ENCODE data around the gene CYP2E1. TPM values are rescaled to one million over a fixed set of nuclear protein-coding genes. Genes with fewer than 3 reads are reported as not detected.

Gene CYP2E1
- total RNA-seq, 4 donors from 2014 or later = 0.83 to 0.98 (median 0.87) TPM

- peaks cover 0 to 26% (median 13%) of the 10 kb centered on the region in 4 donors for H3K9me3 ChIP-seq
- 73% methylated on average over 1 of the region's 1 CpG for WGBS
- TF ChIP-seq EP300 (IDR thresholded peaks at IDR 0.05) = no peak
- TF ChIP-seq POLR2AphosphoS5 (IDR thresholded peaks at IDR 0.05) = no peak
- no peak for TF ChIP-seq POLR2A (IDR thresholded peaks at IDR 0.05; ENCODE audit: low read depth)
- TF ChIP-seq, protein P1, sequence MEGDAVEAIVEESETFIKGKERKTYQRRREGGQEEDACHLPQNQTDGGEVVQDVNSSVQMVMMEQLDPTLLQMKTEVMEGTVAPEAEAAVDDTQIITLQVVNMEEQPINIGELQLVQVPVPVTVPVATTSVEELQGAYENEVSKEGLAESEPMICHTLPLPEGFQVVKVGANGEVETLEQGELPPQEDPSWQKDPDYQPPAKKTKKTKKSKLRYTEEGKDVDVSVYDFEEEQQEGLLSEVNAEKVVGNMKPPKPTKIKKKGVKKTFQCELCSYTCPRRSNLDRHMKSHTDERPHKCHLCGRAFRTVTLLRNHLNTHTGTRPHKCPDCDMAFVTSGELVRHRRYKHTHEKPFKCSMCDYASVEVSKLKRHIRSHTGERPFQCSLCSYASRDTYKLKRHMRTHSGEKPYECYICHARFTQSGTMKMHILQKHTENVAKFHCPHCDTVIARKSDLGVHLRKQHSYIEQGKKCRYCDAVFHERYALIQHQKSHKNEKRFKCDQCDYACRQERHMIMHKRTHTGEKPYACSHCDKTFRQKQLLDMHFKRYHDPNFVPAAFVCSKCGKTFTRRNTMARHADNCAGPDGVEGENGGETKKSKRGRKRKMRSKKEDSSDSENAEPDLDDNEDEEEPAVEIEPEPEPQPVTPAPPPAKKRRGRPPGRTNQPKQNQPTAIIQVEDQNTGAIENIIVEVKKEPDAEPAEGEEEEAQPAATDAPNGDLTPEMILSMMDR (IDR thresholded peaks at IDR 0.05) = no peak
- intact Hi-C loops (cut with DNase I) = no loop called here
- no peak overlapping the region for H3K27ac ChIP-seq (replicated peaks in 1 of 4)
- no peak overlapping the region for H3K4me3 ChIP-seq
- peak; percentile 10 for DNase-seq (ENCODE audit: extremely low spot score)
- no peaks in the 10 kb centered on the region for H3K4me1 ChIP-seq
- no peaks in the 10 kb centered on the region for H3K36me3 ChIP-seq
- peaks cover 0 to 24% (median 0%) of the 10 kb centered on the region in 4 donors for H3K27me3 ChIP-seq
Measured at GRCh38 chr10:133544506-133544905, 17.3 kb downstream of the CYP2E1 start.

DNA sequence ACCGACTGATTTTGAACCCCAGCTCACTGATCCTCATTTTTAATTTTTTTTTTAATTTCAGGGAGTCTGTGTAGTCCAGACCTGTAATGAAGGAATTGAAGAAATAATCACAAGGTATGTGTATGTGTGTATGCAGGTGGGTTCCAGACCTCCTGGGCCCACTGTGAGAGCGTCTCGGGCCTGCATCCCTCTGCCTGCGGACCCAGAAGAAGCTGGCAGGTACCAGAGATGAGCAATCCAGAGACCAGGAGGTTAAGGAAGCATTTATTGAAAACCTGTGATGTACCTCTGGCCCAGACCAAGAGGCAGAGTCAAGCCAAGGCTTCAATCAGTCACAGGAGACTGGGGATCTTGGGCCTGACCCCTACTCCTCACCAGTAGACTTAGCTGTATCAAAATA lies 27.4 kb downstream of the CYP2E1 start:
- H3K9me3 ChIP-seq = peaks cover 0 to 15% (median 2%) of the 10 kb centered on the region in 4 donors
- no peaks in the 10 kb centered on the region for H3K36me3 ChIP-seq
- peaks cover 0 to 25% (median 0%) of the 10 kb centered on the region in 4 donors for H3K27me3 ChIP-seq
- no peak overlapping the region for H3K4me3 ChIP-seq
- 91% methylated on average over 4 of the region's 4 CpGs for WGBS
- no peak overlapping the region for H3K27ac ChIP-seq (replicated peaks in 1 of 4)
- TF ChIP-seq POLR2AphosphoS5 (IDR thresholded peaks at IDR 0.05) = no peak
- TF ChIP-seq, protein P1 (IDR thresholded peaks at IDR 0.05) = no peak
- no peak for TF ChIP-seq EP300 (IDR thresholded peaks at IDR 0.05)
- TF ChIP-seq POLR2A (IDR thresholded peaks at IDR 0.05; ENCODE audit: low read depth) = no peak
- DNase-seq (ENCODE audit: extremely low spot score) = peak; percentile 64
- no peaks in the 10 kb centered on the region for H3K4me1 ChIP-seq
- intact Hi-C loops (cut with DNase I) = no loop called here

DNA sequence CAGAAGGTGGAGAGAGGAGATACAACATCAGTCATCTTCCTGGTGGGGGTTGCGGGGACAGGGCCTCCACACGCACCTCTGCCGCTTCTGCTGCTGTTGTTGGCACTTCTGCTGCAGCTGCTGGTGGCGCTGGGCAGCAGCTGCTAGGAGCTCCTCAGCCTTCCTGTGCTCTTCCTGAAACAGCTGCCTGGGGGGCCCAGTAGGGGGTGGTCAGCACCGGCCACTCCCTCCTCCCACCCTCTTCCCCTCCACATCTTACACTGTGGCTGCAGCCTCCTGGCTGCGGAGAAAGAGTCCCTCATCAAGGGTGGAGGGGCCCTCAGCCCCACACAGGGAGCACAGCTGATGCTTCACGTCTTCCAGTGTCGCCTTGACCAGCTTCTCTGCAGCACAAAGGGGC lies 28.4 kb downstream of the CYP2E1 start:
- intact Hi-C loops (cut with DNase I) = no loop called here
- Histone ChIP-seq H3K4me3 (no peak overlapping the region), H3K27me3 (peaks cover 0 to 26% (median 0%) of the 10 kb centered on the region in 4 donors), H3K9me3 (peaks cover 0 to 8% (median 2%) of the 10 kb centered on the region in 4 donors), H3K27ac (replicated peaks in 1 of 4) (no peak overlapping the region), H3K4me1 (no peaks in the 10 kb centered on the region), H3K36me3 (no peaks in the 10 kb centered on the region)
- TF ChIP-seq POLR2A (IDR thresholded peaks at IDR 0.05; ENCODE audit: low read depth) (no peak), EP300 (IDR thresholded peaks at IDR 0.05) (no peak), POLR2AphosphoS5 (IDR thresholded peaks at IDR 0.05) (no peak)
- TF ChIP-seq, protein P1 (IDR thresholded peaks at IDR 0.05) = no peak
- DNase-seq (ENCODE audit: extremely low spot score) = no peak
- 69% methylated on average over 5 of the region's 8 CpGs for WGBS

DNA sequence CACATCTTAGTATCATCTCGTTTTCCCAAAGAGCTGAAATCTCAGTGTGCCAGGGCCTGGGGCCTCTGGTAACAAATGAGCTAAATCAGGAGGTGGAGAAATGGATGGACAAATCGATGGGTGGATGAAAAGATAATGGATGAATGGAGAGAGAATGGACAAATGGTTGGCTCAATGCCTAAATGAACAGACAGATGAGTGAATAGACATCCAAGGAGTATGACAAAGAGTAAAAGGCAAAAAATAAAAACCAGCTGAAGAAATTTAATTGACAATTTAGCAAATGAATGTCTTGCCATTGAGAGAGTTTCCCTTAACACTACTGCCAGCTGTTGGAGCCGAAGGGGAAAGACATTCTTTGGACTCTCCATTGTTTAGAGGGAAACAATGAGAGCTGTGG lies 30.2 kb downstream of the CYP2E1 start:
- no peak for DNase-seq (ENCODE audit: extremely low spot score)
- Histone ChIP-seq H3K4me3 (no peak overlapping the region), H3K36me3 (no peaks in the 10 kb centered on the region), H3K9me3 (no peaks in the 10 kb centered on the region), H3K27ac (replicated peaks in 1 of 4) (no peak overlapping the region), H3K4me1 (no peaks in the 10 kb centered on the region), H3K27me3 (peaks cover 0 to 26% (median 0%) of the 10 kb centered on the region in 4 donors)
- intact Hi-C loops (cut with DNase I) = no loop called here
- 45% methylated on average over 3 of the region's 3 CpGs for WGBS
- TF ChIP-seq POLR2A (IDR thresholded peaks at IDR 0.05; ENCODE audit: low read depth) = no peak
- no peak for TF ChIP-seq EP300 (IDR thresholded peaks at IDR 0.05)
- TF ChIP-seq, protein P1 (IDR thresholded peaks at IDR 0.05) = no peak
- TF ChIP-seq POLR2AphosphoS5 (IDR thresholded peaks at IDR 0.05) = no peak

GRCh38 chr10:133559216-133559615 lies 32.1 kb downstream of the CYP2E1 start:
- TF ChIP-seq, protein P1 (IDR thresholded peaks at IDR 0.05) = no peak
- TF ChIP-seq EP300 (IDR thresholded peaks at IDR 0.05) (no peak), POLR2AphosphoS5 (IDR thresholded peaks at IDR 0.05) (no peak), POLR2A (IDR thresholded peaks at IDR 0.05; ENCODE audit: low read depth) (no peak)
- 84% methylated on average over 9 of the region's 11 CpGs for WGBS

More at GRCh38 chr10:133559216-133559615, 32.1 kb downstream of the CYP2E1 start:
- H3K9me3 ChIP-seq = no peaks in the 10 kb centered on the region
- peaks cover 0 to 26% (median 0%) of the 10 kb centered on the region in 4 donors for H3K27me3 ChIP-seq
- H3K36me3 ChIP-seq = no peaks in the 10 kb centered on the region
- H3K27ac ChIP-seq (replicated peaks in 1 of 4) = no peak overlapping the region
- no peaks in the 10 kb centered on the region for H3K4me1 ChIP-seq
- intact Hi-C loops (cut with DNase I) = no loop called here
- no peak overlapping the region for H3K4me3 ChIP-seq
- DNase-seq (ENCODE audit: extremely low spot score) = peak; percentile 84
